ENCODE data around the gene EIF3M.
"Not testable (repeated sequence)": the region's sequence is repeated elsewhere in the genome, so short reads cannot be mapped to it uniquely, and the experiment has no call there.

EIF3M gene

DNA sequence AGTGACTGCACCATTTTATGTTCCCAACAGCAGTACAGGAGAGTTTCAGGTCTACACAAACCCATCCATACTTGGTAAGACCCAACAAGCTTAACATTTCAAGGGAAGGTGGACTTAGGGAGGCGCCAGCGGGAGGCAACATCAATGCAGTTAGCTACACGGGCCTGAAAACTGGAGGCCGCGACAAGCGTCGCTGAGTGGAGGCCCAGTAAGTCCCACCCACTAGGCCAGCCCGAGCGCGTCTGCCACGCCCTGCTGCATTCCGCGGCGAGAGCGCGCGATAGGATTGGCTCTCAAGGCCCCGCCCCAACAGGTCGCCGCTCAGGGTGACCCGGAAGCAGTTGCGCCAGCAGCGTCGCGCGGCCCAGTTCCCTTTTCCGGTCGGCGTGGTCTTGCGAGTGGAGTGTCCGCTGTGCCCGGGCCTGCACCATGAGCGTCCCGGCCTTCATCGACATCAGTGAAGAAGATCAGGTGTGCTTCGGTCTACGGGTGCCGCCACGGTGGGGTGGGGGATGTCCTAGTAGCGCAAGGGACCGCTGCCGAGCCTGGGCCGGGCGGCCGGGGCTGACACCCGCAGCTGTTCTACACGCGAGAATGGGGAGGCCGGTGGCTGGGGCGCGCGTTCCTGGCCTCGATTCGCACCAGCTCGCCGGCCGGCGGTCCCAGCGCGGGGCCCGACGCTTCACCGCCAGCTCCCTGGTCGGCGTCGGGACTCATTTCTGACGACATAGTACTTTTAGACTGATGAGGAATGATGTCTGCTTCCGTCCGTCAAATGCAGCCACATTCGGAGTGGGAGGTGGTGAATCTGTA, at the start of gene EIF3M:
Gene EIF3M (plus strand): TSS at position 373 of the 813 bp plus-strand sequence. CDS start 57 bp downstream, at position 430.
- peak; percentile 95 for DNase-seq

- DNase-seq = no peak
Measured at GRCh38 chr11:32538804-32539203, 44.8 kb upstream of the EIF3M start.

- no peak for DNase-seq
Measured at GRCh38 chr11:32549611-32550187, 33.9 kb upstream of the EIF3M start.

DNA sequence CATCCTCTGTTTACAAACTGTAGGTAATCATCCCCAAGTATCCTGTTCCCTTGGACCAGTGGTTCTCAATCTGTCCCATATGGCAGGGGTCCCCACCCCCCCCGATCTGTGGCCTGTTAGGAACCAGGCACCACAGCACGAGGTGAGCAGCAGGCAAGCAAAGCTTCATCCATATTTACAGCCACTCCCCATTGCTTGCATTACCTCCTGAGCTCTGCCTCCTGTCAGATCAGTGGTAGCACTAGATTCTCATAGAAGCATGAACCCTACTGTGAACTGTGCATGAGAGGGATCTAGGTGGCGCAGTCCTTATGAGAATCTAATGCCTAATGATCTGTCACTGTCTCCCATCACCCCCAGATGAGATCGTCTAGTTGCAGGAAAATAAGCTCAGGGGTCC, 33.4 kb upstream of the EIF3M start:
- no peak for DNase-seq

DNA sequence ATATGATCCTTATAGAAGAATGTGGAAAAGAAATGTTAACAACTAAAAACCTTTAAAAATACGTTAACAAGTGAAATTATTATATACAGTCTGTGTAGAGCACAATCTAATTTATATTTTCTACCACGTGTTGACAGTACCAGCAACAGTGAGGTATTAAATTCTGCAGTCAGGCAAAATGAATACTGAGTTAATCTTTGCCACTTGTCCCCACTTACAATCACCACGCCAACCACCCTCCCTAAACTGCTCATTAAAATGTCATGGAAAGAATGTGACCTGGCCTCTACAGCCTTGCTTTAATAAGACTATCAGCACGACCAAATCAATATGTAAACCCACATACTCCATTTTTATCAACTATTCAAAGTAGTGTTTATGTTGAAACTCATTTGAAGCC, 28.5 kb upstream of the EIF3M start:
- DNase-seq = no peak

DNA sequence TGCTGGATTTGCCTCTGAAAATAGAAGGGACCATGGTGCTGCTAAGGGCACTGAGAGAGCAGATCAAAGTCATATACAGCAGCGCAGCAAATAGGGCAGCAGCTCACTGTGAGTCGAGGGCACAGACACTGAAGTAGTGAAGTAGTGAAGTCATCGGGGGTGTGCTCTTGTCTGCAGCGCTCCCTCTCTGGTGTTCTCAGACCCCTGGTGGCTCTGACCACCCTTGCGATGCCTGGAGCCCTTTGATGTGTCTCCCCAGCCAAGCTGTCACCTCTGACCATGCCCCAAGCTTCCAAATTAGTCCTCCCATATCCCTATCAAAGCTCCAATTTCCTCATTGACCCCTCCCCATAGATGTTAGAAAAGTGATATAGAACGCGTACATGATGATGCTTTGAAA, 27.7 kb upstream of the EIF3M start:
- DNase-seq = no peak

GRCh38 chr11:32561835-32562234, 21.8 kb upstream of the EIF3M start:
- DNase-seq = no peak

DNA sequence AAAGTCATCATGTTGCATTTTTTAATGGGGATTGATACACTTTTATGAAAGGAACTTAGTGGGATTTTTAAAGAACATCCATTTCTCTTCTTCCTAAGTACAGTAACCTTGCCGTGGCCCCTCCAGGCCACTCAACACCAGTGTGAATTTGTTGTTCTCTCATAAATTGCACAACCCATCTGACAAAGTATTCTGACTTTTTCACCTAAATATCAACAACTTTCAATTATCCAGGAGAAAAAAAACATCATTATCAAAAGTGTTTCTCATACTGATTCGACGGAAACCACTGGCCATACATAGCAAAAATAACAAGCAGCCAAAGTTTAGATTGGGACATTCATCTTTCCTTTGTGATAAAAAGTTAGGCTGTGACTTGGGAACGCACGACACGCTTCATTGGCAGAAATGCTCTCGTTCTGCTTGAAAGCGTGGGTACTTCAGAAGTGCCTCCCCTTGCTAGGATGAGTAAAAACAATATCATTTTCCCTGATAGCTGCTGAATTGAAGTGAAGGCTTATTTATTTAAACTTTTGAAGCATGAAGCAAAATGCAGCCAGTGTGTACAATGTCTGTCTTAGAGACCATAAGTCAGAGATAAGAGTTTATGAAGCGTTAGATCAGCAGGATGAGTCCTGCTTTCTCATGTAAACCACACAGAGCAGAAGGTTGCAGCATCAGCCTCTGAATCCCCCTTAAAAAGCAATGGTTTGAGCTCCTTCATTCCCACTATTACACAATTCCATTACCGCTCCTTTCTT, 20.6 kb upstream of the EIF3M start:
- no peak for DNase-seq

- DNase-seq = no peak
Measured at GRCh38 chr11:32563600-32563959, 20.1 kb upstream of the EIF3M start.

- no peak for DNase-seq
Measured at GRCh38 chr11:32566517-32566916, 17.1 kb upstream of the EIF3M start.

GRCh38 chr11:32567154-32567553, 16.5 kb upstream of the EIF3M start:
- no peak for DNase-seq

DNA sequence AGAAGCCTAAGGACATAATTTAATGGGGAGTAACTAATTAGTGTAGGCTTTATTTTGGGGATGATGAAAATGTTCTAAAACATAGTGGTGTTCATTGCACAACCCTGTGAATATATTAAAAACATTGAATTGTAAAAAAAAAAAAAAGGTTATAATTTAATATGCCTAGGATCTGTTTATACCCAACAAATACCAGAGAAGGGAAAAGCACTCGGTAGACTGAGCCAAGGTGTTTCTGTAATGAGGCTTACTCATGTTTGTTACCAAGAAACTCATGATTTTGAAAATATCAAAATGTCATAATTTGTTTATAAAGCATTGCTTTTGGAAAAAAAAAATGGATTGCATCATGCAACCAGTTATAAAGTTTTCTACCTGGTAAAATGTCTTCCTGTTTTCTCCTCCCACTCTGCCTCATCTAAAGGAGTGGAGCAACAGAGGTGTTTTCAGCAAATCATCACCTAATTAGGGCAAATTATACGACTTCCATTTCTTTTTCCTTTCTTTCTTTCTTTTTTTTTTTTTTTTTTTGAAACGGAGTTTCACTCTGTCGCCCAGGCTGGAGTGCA, 14.2 kb upstream of the EIF3M start:
- DNase-seq = no peak

DNA sequence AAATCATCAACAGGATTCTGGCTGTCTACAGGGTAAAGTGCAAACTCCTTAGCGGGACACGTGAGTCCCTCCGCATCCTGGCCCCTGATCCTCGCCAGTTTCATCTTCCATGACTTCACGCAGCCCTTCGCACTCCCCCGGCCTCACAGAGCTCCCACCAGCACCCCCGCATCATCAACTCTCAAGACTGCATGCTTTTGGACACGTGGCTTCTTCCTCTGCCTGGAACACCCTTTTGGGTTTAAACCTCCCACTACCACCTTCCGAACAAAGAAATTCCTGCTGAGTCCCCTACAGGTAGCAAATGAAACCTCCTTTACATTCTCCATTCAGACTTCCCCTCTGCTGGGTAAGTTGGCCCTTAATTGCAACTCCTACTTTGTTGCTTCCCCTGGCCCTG, 12.6 kb upstream of the EIF3M start:
- DNase-seq = no peak

GRCh38 chr11:32573228-32573627, 10.4 kb upstream of the EIF3M start:
- no peak for DNase-seq

- no peak for DNase-seq
Measured at GRCh38 chr11:32574421-32574820, 9.2 kb upstream of the EIF3M start.

GRCh38 chr11:32575070-32575469, 8.6 kb upstream of the EIF3M start:
- no peak for DNase-seq

- no peak for DNase-seq
Measured at GRCh38 chr11:32576456-32576855, 7.2 kb upstream of the EIF3M start.

DNA sequence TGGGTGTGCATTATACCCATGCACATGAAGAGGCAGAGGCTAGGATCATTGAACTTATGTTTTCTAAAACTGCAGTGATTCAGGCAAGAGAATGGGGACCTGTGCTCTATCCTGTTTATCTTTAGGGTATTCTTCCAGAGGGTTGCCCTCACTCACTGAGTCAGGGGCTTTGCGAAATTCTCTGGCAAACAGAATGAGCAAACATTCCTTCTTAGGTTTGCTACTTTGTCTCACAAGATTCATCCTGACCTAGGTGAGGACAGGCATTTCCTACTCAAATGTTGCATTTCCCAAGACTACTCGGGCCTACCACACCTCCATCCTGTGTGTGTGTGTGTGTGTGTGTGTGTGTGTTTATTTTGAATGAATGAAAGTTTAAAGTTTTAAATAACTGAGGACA, 2.7 kb upstream of the EIF3M start:
- no peak for DNase-seq

DNA sequence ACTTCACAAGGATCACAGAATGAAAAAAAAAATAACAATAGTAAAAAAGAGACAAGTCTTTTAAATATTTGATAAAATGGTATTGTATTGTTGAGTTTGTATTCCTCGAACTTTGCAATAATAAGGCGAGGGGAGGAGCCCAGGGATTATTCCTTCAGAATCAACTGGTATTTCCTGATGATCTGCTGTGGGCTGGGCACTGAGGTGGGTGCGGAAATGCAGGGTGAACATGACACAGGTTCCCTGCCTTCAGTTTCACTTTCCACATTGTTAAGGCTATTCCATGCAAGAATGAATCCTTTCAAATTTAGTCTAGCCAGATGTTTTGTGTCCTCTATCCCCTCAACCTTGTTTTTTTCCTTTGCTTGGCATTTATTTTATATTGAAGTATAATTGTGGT, 2.1 kb upstream of the EIF3M start:
- no peak for DNase-seq

GRCh38 chr11:32584921-32585320, 1.3 kb downstream of the EIF3M start:
- DNase-seq = no peak

GRCh38 chr11:32586576-32587190, 3.1 kb downstream of the EIF3M start:
- DNase-seq = no peak

GRCh38 chr11:32594272-32594671, 10.6 kb downstream of the EIF3M start:
- no peak for DNase-seq

- DNase-seq = not testable (repeated sequence)
Measured at GRCh38 chr11:32596114-32596513, 12.5 kb downstream of the EIF3M start.
